Immature natural killer cell (primary cell): ENCODE measurements around the gene NOL4L. TPM values are rescaled to one million over a fixed set of nuclear protein-coding genes. Genes with fewer than 3 reads are reported as not detected.

Experiments
- DNase-seq, 3 donors: peaks; one replicate each; pipeline ENCODE4 v3.0.0; 2022; ENCODE audit warnings: mixed read lengths in 1 of 3
- H3K27ac Mint-ChIP-seq, 6 donors: one replicate each; pipeline ENCODE4 v1.8.0; 2020; ENCODE audit warnings: mixed read lengths in 6 of 6, mild to moderate bottlenecking in 5 of 6, inconsistent platforms in 4 of 6, moderate library complexity in 3 of 6
- H3K27me3 Mint-ChIP-seq, 3 donors: one replicate each; pipeline ENCODE4 v1.8.0; 2020 to 2021; ENCODE audit warnings: low read depth in 3 of 3, mild to moderate bottlenecking in 3 of 3, mixed read lengths in 3 of 3, moderate library complexity in 3 of 3, inconsistent platforms in 1 of 3
- H3K36me3 Mint-ChIP-seq, 3 donors: one replicate each; pipeline ENCODE4 v1.8.0; 2020; ENCODE audit warnings: mixed read lengths in 3 of 3, inconsistent platforms in 2 of 3, mild to moderate bottlenecking in 2 of 3
- H3K4me1 Mint-ChIP-seq, 2 donors: one replicate each; pipeline ENCODE4 v1.8.0; 2020; ENCODE audit warnings: inconsistent platforms in 2 of 2, mild to moderate bottlenecking in 2 of 2, mixed read lengths in 2 of 2, moderate library complexity in 1 of 2
- H3K4me3 Mint-ChIP-seq, 5 donors: one replicate each; pipeline ENCODE4 v1.8.0; 2020; ENCODE audit warnings: mild to moderate bottlenecking in 5 of 5, mixed read lengths in 5 of 5, inconsistent platforms in 3 of 5, moderate library complexity in 3 of 5
- H3K9me3 Mint-ChIP-seq, 6 donors: one replicate each; pipeline ENCODE4 v1.8.0; 2020; ENCODE audit warnings: mild to moderate bottlenecking in 6 of 6, mixed read lengths in 6 of 6, inconsistent platforms in 4 of 6, moderate library complexity in 3 of 6
- polyA plus RNA-seq, 3 donors: library from polyadenylated mRNA; unstranded; fragments of 300-500 nt; fragmentation: Illumina TruSeq; gene quantifications; one replicate each; pipeline ENCODE4 v1.2.3, GENCODE V29; 2021

Gene NOL4L
- polyA plus RNA-seq, 3 donors from 2014 or later = 4.1 to 17.2 (median 9.6) TPM

GRCh38 chr20:32555584-32555983, 29.5 kb downstream of the NOL4L start:
- Mint-ChIP-seq H3K4me1 (peaks cover 80 to 89% of the 10 kb centered on the region in 2 donors), H3K27me3 (peaks cover 4 to 10% (median 7%) of the 10 kb centered on the region in 3 donors), H3K36me3 (peaks cover 0 to 4% (median 3%) of the 10 kb centered on the region in 3 donors), H3K4me3 (peak overlapping the region in 2 of 5 donors; percentile 1 to 25), H3K27ac (peak overlapping the region; percentile 70 to 95 (median 80)), H3K9me3 (no peaks in the 10 kb centered on the region)
- DNase-seq = no peak

GRCh38 chr20:32554965-32555289, 30.2 kb downstream of the NOL4L start:
- peak overlapping the region; percentile 70 to 95 (median 80) for H3K27ac Mint-ChIP-seq
- no peak for DNase-seq
- H3K9me3 Mint-ChIP-seq = no peaks in the 10 kb centered on the region
- peak overlapping the region in 3 of 5 donors; percentile 33 to 60 (median 52) for H3K4me3 Mint-ChIP-seq
- H3K4me1 Mint-ChIP-seq = peaks cover 74 to 82% of the 10 kb centered on the region in 2 donors
- H3K27me3 Mint-ChIP-seq = peaks cover 2 to 6% (median 4%) of the 10 kb centered on the region in 3 donors
- H3K36me3 Mint-ChIP-seq = peaks cover 0 to 4% (median 3%) of the 10 kb centered on the region in 3 donors

- H3K4me3 Mint-ChIP-seq = peak overlapping the region in 3 of 5 donors; percentile 0 to 53 (median 44)
- H3K27me3 Mint-ChIP-seq = peaks cover 2 to 5% (median 4%) of the 10 kb centered on the region in 3 donors
- H3K9me3 Mint-ChIP-seq = no peaks in the 10 kb centered on the region
- peak overlapping the region; percentile 25 to 87 (median 68) for H3K27ac Mint-ChIP-seq
- H3K36me3 Mint-ChIP-seq = peaks cover 3 to 4% (median 3%) of the 10 kb centered on the region in 3 donors
- peaks cover 74 to 78% of the 10 kb centered on the region in 2 donors for H3K4me1 Mint-ChIP-seq
- DNase-seq = no peak
Measured at GRCh38 chr20:32553618-32554017, 31.5 kb downstream of the NOL4L start.

- Mint-ChIP-seq H3K4me3 (no peak overlapping the region), H3K27ac (peak overlapping the region in 3 of 6 donors; percentile 12 to 63 (median 26)), H3K36me3 (peaks cover 3 to 7% (median 4%) of the 10 kb centered on the region in 3 donors), H3K27me3 (peaks cover 0 to 12% (median 4%) of the 10 kb centered on the region in 3 donors), H3K4me1 (peaks cover 77 to 82% of the 10 kb centered on the region in 2 donors), H3K9me3 (no peaks in the 10 kb centered on the region)
- DNase-seq = no peak
Measured at GRCh38 chr20:32551693-32552092, 33.4 kb downstream of the NOL4L start.

GRCh38 chr20:32549842-32550241, 35.3 kb downstream of the NOL4L start:
- Mint-ChIP-seq H3K36me3 (peaks cover 0 to 7% (median 0%) of the 10 kb centered on the region in 3 donors), H3K27me3 (peaks cover 0 to 12% (median 4%) of the 10 kb centered on the region in 3 donors), H3K27ac (peak overlapping the region in 1 of 6 donors; percentile 29), H3K4me1 (peaks cover 76 to 82% of the 10 kb centered on the region in 2 donors), H3K4me3 (no peak overlapping the region), H3K9me3 (no peaks in the 10 kb centered on the region)
- DNase-seq = no peak

- Mint-ChIP-seq H3K4me3 (peak overlapping the region in 3 of 5 donors; percentile 9 to 38 (median 32)), H3K9me3 (no peaks in the 10 kb centered on the region), H3K27ac (peak overlapping the region; percentile 37 to 82 (median 70)), H3K36me3 (peaks cover 0 to 7% (median 0%) of the 10 kb centered on the region in 3 donors), H3K27me3 (peaks cover 0 to 12% (median 7%) of the 10 kb centered on the region in 3 donors), H3K4me1 (peaks cover 76 to 82% of the 10 kb centered on the region in 2 donors)
- DNase-seq = no peak
Measured at GRCh38 chr20:32547753-32548034, 37.4 kb downstream of the NOL4L start.

GRCh38 chr20:32546918-32547752, 38.0 kb downstream of the NOL4L start:
- peak overlapping the region in 4 of 5 donors; percentile 17 to 39 (median 29) for H3K4me3 Mint-ChIP-seq
- H3K36me3 Mint-ChIP-seq = peaks cover 0 to 7% (median 0%) of the 10 kb centered on the region in 3 donors
- H3K27ac Mint-ChIP-seq = peak overlapping the region; percentile 37 to 84 (median 70)
- peaks cover 0 to 13% (median 7%) of the 10 kb centered on the region in 3 donors for H3K27me3 Mint-ChIP-seq
- H3K4me1 Mint-ChIP-seq = peaks cover 79 to 85% of the 10 kb centered on the region in 2 donors
- DNase-seq = no peak
- no peaks in the 10 kb centered on the region for H3K9me3 Mint-ChIP-seq

GRCh38 chr20:32544893-32545840, 40.0 kb downstream of the NOL4L start:
- peaks cover 0 to 7% (median 0%) of the 10 kb centered on the region in 3 donors for H3K36me3 Mint-ChIP-seq
- no peaks in the 10 kb centered on the region for H3K9me3 Mint-ChIP-seq
- H3K4me3 Mint-ChIP-seq = peak overlapping the region in 3 of 5 donors; percentile 13 to 60 (median 45)
- peak overlapping the region; percentile 39 to 87 (median 74) for H3K27ac Mint-ChIP-seq
- peaks cover 3 to 17% (median 9%) of the 10 kb centered on the region in 3 donors for H3K27me3 Mint-ChIP-seq
- no peak for DNase-seq
- H3K4me1 Mint-ChIP-seq = peaks cover 92% of the 10 kb centered on the region in 2 donors

- no peaks in the 10 kb centered on the region for H3K9me3 Mint-ChIP-seq
- peaks cover 9 to 22% (median 16%) of the 10 kb centered on the region in 3 donors for H3K27me3 Mint-ChIP-seq
- H3K36me3 Mint-ChIP-seq = peaks cover 0 to 7% (median 0%) of the 10 kb centered on the region in 3 donors
- H3K4me1 Mint-ChIP-seq = peaks cover 98 to 99% of the 10 kb centered on the region in 2 donors
- peak overlapping the region in 4 of 5 donors; percentile 8 to 61 (median 47) for H3K4me3 Mint-ChIP-seq
- peak overlapping the region; percentile 39 to 90 (median 72) for H3K27ac Mint-ChIP-seq
- no peak for DNase-seq
Measured at GRCh38 chr20:32544260-32544722, 40.8 kb downstream of the NOL4L start.

- Mint-ChIP-seq H3K27me3 (peaks cover 10 to 22% (median 21%) of the 10 kb centered on the region in 3 donors), H3K4me3 (peak overlapping the region in 4 of 5 donors; percentile 8 to 61 (median 28)), H3K4me1 (peaks cover 98 to 99% of the 10 kb centered on the region in 2 donors), H3K9me3 (no peaks in the 10 kb centered on the region), H3K27ac (peak overlapping the region; percentile 39 to 90 (median 72)), H3K36me3 (peaks cover 0 to 4% (median 0%) of the 10 kb centered on the region in 3 donors)
- no peak for DNase-seq
Measured at GRCh38 chr20:32543570-32544259, 41.4 kb downstream of the NOL4L start.

GRCh38 chr20:32542259-32542615, 42.9 kb downstream of the NOL4L start:
- peak overlapping the region; percentile 72 to 90 (median 86) for H3K27ac Mint-ChIP-seq
- DNase-seq = no peak
- H3K4me3 Mint-ChIP-seq = peak overlapping the region in 4 of 5 donors; percentile 18 to 60 (median 38)
- H3K4me1 Mint-ChIP-seq = peaks cover 94 to 95% of the 10 kb centered on the region in 2 donors
- no peaks in the 10 kb centered on the region for H3K9me3 Mint-ChIP-seq
- peaks cover 0 to 4% (median 0%) of the 10 kb centered on the region in 3 donors for H3K36me3 Mint-ChIP-seq
- H3K27me3 Mint-ChIP-seq = peaks cover 14 to 28% (median 20%) of the 10 kb centered on the region in 3 donors

GRCh38 chr20:32541323-32542258, 43.5 kb downstream of the NOL4L start:
- peaks cover 17 to 31% (median 20%) of the 10 kb centered on the region in 3 donors for H3K27me3 Mint-ChIP-seq
- no peaks in the 10 kb centered on the region for H3K36me3 Mint-ChIP-seq
- H3K9me3 Mint-ChIP-seq = no peaks in the 10 kb centered on the region
- H3K27ac Mint-ChIP-seq = peak overlapping the region; percentile 96 to 98 (median 98)
- peak overlapping the region in 4 of 5 donors; percentile 29 to 86 (median 64) for H3K4me3 Mint-ChIP-seq
- H3K4me1 Mint-ChIP-seq = peaks cover 91 to 93% of the 10 kb centered on the region in 2 donors
- no peak for DNase-seq
